Muscle of leg (tissue), 11 donors: ENCODE results near the gene SRMS. TPM values are rescaled to one million over a fixed set of nuclear protein-coding genes. Genes with fewer than 3 reads are reported as not detected.
A peak's percentile ranks its signal among the peaks of the same experiment; 100 is the strongest.

Source experiments
- DNase-seq: peaks from one replicate; pipeline ENCODE4 v3.0.0; 2013
- H3K27ac ChIP-seq: one replicate; pipeline ENCODE4 v1.5.1; 2013; ENCODE audit warnings: mild to moderate bottlenecking, low read length, control low read depth
- H3K27me3 ChIP-seq: one replicate; pipeline ENCODE4 v1.6.1; 2013; ENCODE audit warnings: low read length; ENCODE audit not compliant: control insufficient read depth, insufficient read depth
- H3K36me3 ChIP-seq: one replicate; pipeline ENCODE4 v1.6.1; 2013; ENCODE audit warnings: low read length; ENCODE audit not compliant: control insufficient read depth, insufficient read depth
- H3K4me1 ChIP-seq: one replicate; pipeline ENCODE4 v1.6.1; 2013; ENCODE audit warnings: low read length; ENCODE audit not compliant: control insufficient read depth, insufficient read depth
- H3K4me3 ChIP-seq: one replicate; pipeline ENCODE4 v1.5.1; 2013; ENCODE audit warnings: low read length, control low read depth
- H3K9me3 ChIP-seq: replicated peaks from 2 replicates; pipeline ENCODE4 v1.6.1; 2013; ENCODE audit warnings: low read depth, low read length; ENCODE audit not compliant: control insufficient read depth
- WGBS: methylation state at CpG from one replicate; pipeline ENCODE4 v1.1.5; 2013; ENCODE audit warnings: missing lambda C conversion rate; ENCODE audit not compliant: insufficient coverage; 5-methylcytosine and 5-hydroxymethylcytosine counted together
- polyA plus RNA-seq, 8 donors: library from polyadenylated mRNA; unstranded; fragments of 120-200 nt; gene quantifications; one replicate each; pipeline versions ENCODE4 v1.2.1 to v1.2.3, GENCODE V29; 2013; ENCODE audit warnings: inconsistent platforms in 1 of 8, low replicate concordance in 1 of 8; ENCODE audit not compliant: insufficient read length in 8 of 8, insufficient read depth in 1 of 8
- total RNA-seq: library from RNA; stranded (reverse); fragments of 120-200 nt; gene quantifications from one replicate; pipeline ENCODE4 v1.2.4, GENCODE V29; 2013

Gene SRMS
- total and polyA plus RNA-seq, 9 donors: not detected

- Histone ChIP-seq H3K27ac (peak overlapping the region; percentile 90), H3K9me3 (peaks cover 14% of the 10 kb centered on the region), H3K36me3 (no peaks in the 10 kb centered on the region), H3K27me3 (peaks cover 50% of the 10 kb centered on the region), H3K4me1 (peaks cover 61% of the 10 kb centered on the region), H3K4me3 (no peak overlapping the region)
- no peak for DNase-seq
- 69% methylated on average over 25 of the region's 27 CpGs for WGBS
Observed at GRCh38 chr20:63500902-63501817, 46.4 kb downstream of the SRMS start.

- 62% methylated on average over 15 of the region's 24 CpGs for WGBS
- Histone ChIP-seq H3K4me1 (peaks cover 66% of the 10 kb centered on the region), H3K27ac (peak overlapping the region; percentile 95), H3K9me3 (peaks cover 9% of the 10 kb centered on the region), H3K36me3 (no peaks in the 10 kb centered on the region), H3K27me3 (peaks cover 53% of the 10 kb centered on the region), H3K4me3 (no peak overlapping the region)
- DNase-seq: no peak
Observed at GRCh38 chr20:63500151-63500901, 47.2 kb downstream of the SRMS start.

GRCh38 chr20:63499338-63499969 lies 48.1 kb downstream of the SRMS start:
- Histone ChIP-seq H3K36me3 (peaks cover 4% of the 10 kb centered on the region), H3K4me1 (peaks cover 66% of the 10 kb centered on the region), H3K4me3 (peak overlapping the region; percentile 32), H3K27ac (peak overlapping the region; percentile 95), H3K9me3 (peaks cover under 1% of the 10 kb centered on the region), H3K27me3 (peaks cover 53% of the 10 kb centered on the region)
- WGBS: 3% methylated on average over 47 of the region's 48 CpGs
- DNase-seq: no peak

- Histone ChIP-seq H3K36me3 (peaks cover 9% of the 10 kb centered on the region), H3K4me3 (peak within 1 kb of the TSS; percentile 55), H3K27me3 (peaks cover 53% of the 10 kb centered on the region), H3K27ac (peak within 1 kb of the TSS; percentile 95), H3K4me1 (peaks cover 66% of the 10 kb centered on the region), H3K9me3 (no peaks in the 10 kb centered on the region)
- WGBS: 0% methylated on average over 36 of the region's 58 CpGs
- no peak for DNase-seq
Observed at GRCh38 chr20:63498960-63499337, 48.6 kb downstream of the SRMS start, which contains the start of gene EEF1A2. Gene EEF1A2 (minus strand): TSS chr20:63499083. CDS start chr20:63497763, 1,320 bp downstream.

GRCh38 chr20:63497946-63498935 lies 49.3 kb downstream of the SRMS start:
- Histone ChIP-seq H3K27me3 (peaks cover 58% of the 10 kb centered on the region), H3K4me3 (peak overlapping the region; percentile 55), H3K36me3 (peaks cover 13% of the 10 kb centered on the region), H3K4me1 (peaks cover 61% of the 10 kb centered on the region), H3K27ac (peak overlapping the region; percentile 82), H3K9me3 (no peaks in the 10 kb centered on the region)
- WGBS: 9% methylated on average over 37 of the region's 60 CpGs
- DNase-seq: no peak

- no peak for DNase-seq
- Histone ChIP-seq H3K4me3 (peak overlapping the region; percentile 55), H3K36me3 (peaks cover 21% of the 10 kb centered on the region), H3K27me3 (peaks cover 60% of the 10 kb centered on the region), H3K27ac (peak overlapping the region; percentile 82), H3K9me3 (no peaks in the 10 kb centered on the region), H3K4me1 (peaks cover 54% of the 10 kb centered on the region)
- 73% methylated on average over 11 of the region's 20 CpGs for WGBS
Observed at GRCh38 chr20:63497138-63497945, 50.2 kb downstream of the SRMS start.

- Histone ChIP-seq H3K4me1 (peaks cover 48% of the 10 kb centered on the region), H3K4me3 (peak overlapping the region; percentile 55), H3K9me3 (no peaks in the 10 kb centered on the region), H3K27me3 (peaks cover 56% of the 10 kb centered on the region), H3K27ac (peak overlapping the region; percentile 42), H3K36me3 (peaks cover 22% of the 10 kb centered on the region)
- no peak for DNase-seq
- WGBS: 45% methylated on average over 10 of the region's 16 CpGs
Observed at GRCh38 chr20:63496596-63497120, 50.9 kb downstream of the SRMS start.

GRCh38 chr20:63495741-63496595 lies 51.6 kb downstream of the SRMS start:
- peaks cover 42% of the 10 kb centered on the region for H3K4me1 ChIP-seq
- peak; percentile 59 for DNase-seq
- WGBS: 15% methylated on average over 24 of the region's 48 CpGs
- peaks cover 53% of the 10 kb centered on the region for H3K27me3 ChIP-seq
- peak overlapping the region; percentile 18 for H3K4me3 ChIP-seq
- H3K9me3 ChIP-seq: no peaks in the 10 kb centered on the region
- peaks cover 22% of the 10 kb centered on the region for H3K36me3 ChIP-seq
- H3K27ac ChIP-seq: no peak overlapping the region
